H1 (cell line): ENCODE data around the gene EXOC6. TPM values are rescaled to one million over a fixed set of nuclear protein-coding genes. Genes with fewer than 3 reads are reported as not detected.

Experiments
- CTCF ChIA-PET: fragments of 300-600 bp; sonication (Branson Sonifier 250); formaldehyde crosslinking; loops from one replicate; lab custom pipeline; 2021; ENCODE audit not compliant: partially characterized antibody; lab: Charles Lee
- POLR2A ChIA-PET: fragments of 300-600 bp; sonication (Branson Sonifier 250); formaldehyde crosslinking; loops from one replicate; lab custom pipeline; 2021; ENCODE audit warnings: inconsistent platforms; ENCODE audit not compliant: partially characterized antibody; lab: Charles Lee
- DNase-seq, 2 experiments: peaks; one replicate each; pipeline versions ENCODE4 v3.0.0 to v3.0.0-alpha.2; 2010 to 2022; ENCODE audit warnings: low spot score in 2 of 2, low read depth in 1 of 2, mixed read lengths in 1 of 2
- FAIRE-seq: peaks from 2 replicates; lab custom pipeline; 2011; peaks lifted over from hg19 to GRCh38; lab: Jason Lieb, UNC
- H2AFZ ChIP-seq: 2 replicates; pipeline ENCODE4 v1.8.1; 2012; ENCODE audit warnings: low read length, inconsistent platforms
- H2AK5ac ChIP-seq: 2 replicates; pipeline ENCODE4 v1.6.1; 2013; ENCODE audit warnings: low read depth, low read length
- H2BK120ac ChIP-seq: replicated peaks from 2 replicates; pipeline ENCODE3; 2013; ENCODE audit warnings: low read depth, low read length, inconsistent platforms
- H2BK12ac ChIP-seq: 2 replicates; pipeline ENCODE4 v1.6.1; 2013; ENCODE audit warnings: low read depth, low read length
- H2BK15ac ChIP-seq: 2 replicates; pipeline ENCODE4 v1.6.1; 2013; ENCODE audit warnings: low read length
- H2BK20ac ChIP-seq: 2 replicates; pipeline ENCODE4 v1.6.1; 2013; ENCODE audit warnings: low read length
- H2BK5ac ChIP-seq: 2 replicates; pipeline ENCODE4 v1.6.1; 2013; ENCODE audit warnings: low read depth, low read length
- H3K14ac ChIP-seq: 2 replicates; pipeline ENCODE4 v1.6.1; 2013; ENCODE audit warnings: inconsistent platforms; ENCODE audit not compliant: insufficient read length
- H3K18ac ChIP-seq: 2 replicates; pipeline ENCODE4 v1.6.1; 2013; ENCODE audit warnings: low read length; ENCODE audit errors: extremely low read depth
- H3K23ac ChIP-seq: 2 replicates; pipeline ENCODE4 v1.6.1; 2013; ENCODE audit warnings: inconsistent platforms; ENCODE audit not compliant: insufficient read length
- H3K23me2 ChIP-seq: 2 replicates; pipeline ENCODE4 v1.6.1; 2013; ENCODE audit warnings: low read depth, low read length
- H3K27ac ChIP-seq: 2 replicates; pipeline ENCODE4 v1.6.1; 2011; ENCODE audit warnings: low read depth, low read length, inconsistent platforms
- H3K27me3 ChIP-seq, 4 experiments: replicated peaks in 1 of 4; 1 replicate in 1 of 4; 2 replicates in 3 of 4; pipeline versions ENCODE4 v1.6.1 to v1.8.1; 2011 to 2013; ENCODE audit warnings: low read length in 3 of 4, mild to moderate bottlenecking in 3 of 4, inconsistent platforms in 2 of 4, mixed read lengths in 2 of 4, moderate library complexity in 1 of 4; ENCODE audit not compliant: control insufficient read depth in 3 of 4, insufficient read depth in 3 of 4; ENCODE audit errors: extremely low read depth in 1 of 4
- H3K36me3 ChIP-seq, 4 experiments: 2 replicates each; pipeline versions ENCODE4 v1.6.1 to v1.8.1; 2011 to 2013; ENCODE audit warnings: mild to moderate bottlenecking in 4 of 4, low read length in 3 of 4, moderate library complexity in 2 of 4, control low read depth in 1 of 4, inconsistent platforms in 1 of 4; ENCODE audit not compliant: insufficient read depth in 4 of 4, control insufficient read depth in 2 of 4
- H3K4ac ChIP-seq: replicated peaks from 2 replicates; pipeline ENCODE3; 2013; ENCODE audit warnings: low read length, low read depth, mixed read lengths, inconsistent platforms; ENCODE audit not compliant: insufficient read length
- H3K4me1 ChIP-seq, 4 experiments: replicated peaks in 1 of 4; 1 replicate in 1 of 4; 2 replicates in 3 of 4; pipeline versions ENCODE4 v1.6.1 to v1.8.1; 2011 to 2013; ENCODE audit warnings: low read length in 3 of 4, inconsistent platforms in 2 of 4, mixed read lengths in 1 of 4; ENCODE audit not compliant: insufficient read depth in 4 of 4, control insufficient read depth in 3 of 4
- H3K4me2 ChIP-seq, 2 experiments: 2 replicates each; pipeline versions ENCODE4 v1.6.1 to v1.8.1; 2011 to 2013; ENCODE audit warnings: low read depth in 2 of 2, low read length in 2 of 2, control low read depth in 1 of 2, inconsistent platforms in 1 of 2, mild to moderate bottlenecking in 1 of 2; ENCODE audit not compliant: insufficient read depth in 1 of 2
- H3K4me3 ChIP-seq, 4 experiments: fragments of 200-600, 300-600 bp in 1 of 4; sonication (generic), shearing (Covaris generic), sonication (Bioruptor Twin) in 1 of 4; 2 replicates each; pipeline versions ENCODE4 v1.5.1 to v1.8.1; 2011 to 2016; ENCODE audit warnings: low read length in 4 of 4, low read depth in 3 of 4, control low read depth in 2 of 4, inconsistent platforms in 2 of 4, mild to moderate bottlenecking in 2 of 4, mixed read lengths in 1 of 4, moderate library complexity in 1 of 4; ENCODE audit not compliant: insufficient read depth in 2 of 4; ENCODE audit errors: extremely low read depth in 1 of 4
- H3K56ac ChIP-seq: replicated peaks from 2 replicates; pipeline ENCODE3; 2013; ENCODE audit warnings: low read depth, mild to moderate bottlenecking, mixed read lengths, low read length, inconsistent platforms; ENCODE audit not compliant: insufficient read length
- H3K79me1 ChIP-seq: 2 replicates; pipeline ENCODE4 v1.6.1; 2013; ENCODE audit warnings: low read depth, low read length, control low read depth
- H3K79me2 ChIP-seq, 2 experiments: 2 replicates each; pipeline versions ENCODE4 v1.6.1 to v1.8.1; 2012 to 2013; ENCODE audit warnings: low read length in 2 of 2, mild to moderate bottlenecking in 2 of 2, inconsistent platforms in 1 of 2; ENCODE audit not compliant: insufficient read depth in 2 of 2, control insufficient read depth in 1 of 2
- H3K9ac ChIP-seq, 4 experiments: replicated peaks in 1 of 4; 1 replicate in 1 of 4; 2 replicates in 3 of 4; pipeline versions ENCODE4 v1.6.1 to v1.8.1; 2011 to 2013; ENCODE audit warnings: low read depth in 3 of 4, low read length in 3 of 4, control low read depth in 2 of 4, mild to moderate bottlenecking in 2 of 4, moderate library complexity in 2 of 4, inconsistent platforms in 1 of 4; ENCODE audit errors: extremely low read depth in 1 of 4
- H3K9me3 ChIP-seq, 2 experiments: 2 replicates each; pipeline versions ENCODE4 v1.6.1 to v1.8.1; 2012 to 2013; ENCODE audit warnings: mild to moderate bottlenecking in 2 of 2, moderate library complexity in 2 of 2, control low read depth in 1 of 2, inconsistent platforms in 1 of 2, low read depth in 1 of 2, low read length in 1 of 2, mixed read lengths in 1 of 2; ENCODE audit not compliant: insufficient read depth in 2 of 2
- H4K20me1 ChIP-seq, 2 experiments: replicated peaks in 1 of 2; 2 replicates each; pipeline versions ENCODE3 to v1.8.1; 2011 to 2013; ENCODE audit warnings: inconsistent platforms in 2 of 2, low read length in 2 of 2, mild to moderate bottlenecking in 1 of 2; ENCODE audit not compliant: insufficient read depth in 2 of 2, control insufficient read depth in 1 of 2
- H4K5ac ChIP-seq: 2 replicates; pipeline ENCODE4 v1.6.1; 2013; ENCODE audit warnings: low read length, low read depth, mixed read lengths, inconsistent platforms; ENCODE audit not compliant: insufficient read length
- H4K8ac ChIP-seq: 2 replicates; pipeline ENCODE4 v1.8.0; 2013; ENCODE audit warnings: mild to moderate bottlenecking, moderate library complexity, low read length, inconsistent platforms; ENCODE audit not compliant: insufficient read depth; ENCODE audit errors: extremely low read depth
- H4K91ac ChIP-seq: replicated peaks from 2 replicates; pipeline ENCODE3; 2013; ENCODE audit warnings: low read length, mixed read lengths, inconsistent platforms; ENCODE audit not compliant: insufficient read length
- ASH2L ChIP-seq: fragments of 200-600, 300-600 bp; sonication (generic); IDR thresholded peaks from one replicate; pipeline ENCODE4 v1.7.1; 2017; ENCODE audit warnings: low read length
- ATF3 ChIP-seq: IDR thresholded peaks from 2 replicates; pipeline ENCODE4 v1.6.1; 2011; ENCODE audit warnings: low read depth, mild to moderate bottlenecking, low read length; ENCODE audit not compliant: insufficient read depth
- EP300 ChIP-seq, 2 experiments: IDR thresholded peaks; 1 replicate in 1 of 2; 2 replicates in 1 of 2; pipeline ENCODE4 v1.6.1; 2011 to 2012; ENCODE audit warnings: low read depth in 2 of 2, low read length in 2 of 2, mild to moderate bottlenecking in 2 of 2, borderline replicate concordance in 1 of 2, inconsistent platforms in 1 of 2, moderate library complexity in 1 of 2
- FOSL1 ChIP-seq: IDR thresholded peaks from 2 replicates; pipeline ENCODE4 v1.6.1; 2011; ENCODE audit warnings: mild to moderate bottlenecking, low read depth, low read length, moderate library complexity; ENCODE audit not compliant: insufficient read depth
- POU5F1 ChIP-seq: IDR thresholded peaks from 2 replicates; pipeline ENCODE4 v1.6.1; 2011; ENCODE audit warnings: low read depth, mild to moderate bottlenecking, low read length, moderate library complexity
- RBBP5 ChIP-seq: IDR thresholded peaks from 2 replicates; pipeline ENCODE4 v1.7.1; 2012; ENCODE audit warnings: low read depth, mild to moderate bottlenecking, inconsistent platforms, low read length, moderate library complexity, borderline replicate concordance
- RFX5 ChIP-seq: IDR thresholded peaks from 2 replicates; pipeline ENCODE4 v1.6.1; 2011; ENCODE audit warnings: low read depth, low read length, improper control_type of control experiment, borderline replicate concordance
- SAP30 ChIP-seq: fragments of 300-600 bp; sonication (generic); IDR thresholded peaks from 2 replicates; pipeline ENCODE4 v1.7.1; 2012; ENCODE audit warnings: low read length, moderate library complexity, mild to moderate bottlenecking, inconsistent platforms; ENCODE audit not compliant: insufficient read depth, insufficient replicate concordance
- SIX5 ChIP-seq: IDR thresholded peaks from 2 replicates; pipeline ENCODE4 v1.6.1; 2011; ENCODE audit warnings: mild to moderate bottlenecking, low read depth, low read length
- SP2 ChIP-seq: IDR thresholded peaks from 2 replicates; pipeline ENCODE4 v1.6.1; 2012; ENCODE audit warnings: mild to moderate bottlenecking, low read length, inconsistent platforms
- TEAD4 ChIP-seq: IDR thresholded peaks from 2 replicates; pipeline ENCODE4 v1.6.1; 2012; ENCODE audit warnings: low read depth, low read length, inconsistent platforms, mixed read lengths
- USF2 ChIP-seq: IDR thresholded peaks from 2 replicates; pipeline ENCODE4 v1.6.1; 2011; ENCODE audit warnings: low read length, improper control_type of control experiment
- YY1 ChIP-seq: IDR thresholded peaks from 2 replicates; pipeline ENCODE4 v1.6.1; 2011; ENCODE audit warnings: low read depth, mild to moderate bottlenecking, low read length
- WGBS, 2 experiments: shearing (Covaris generic) in 1 of 2; methylation state at CpG; one replicate each; pipeline versions ENCODE4 v1.1.6 to v1.1.7; 2013 to 2015; ENCODE audit warnings: low lambda C conversion rate in 2 of 2, mixed read lengths in 2 of 2, inconsistent platforms in 1 of 2, low coverage in 1 of 2, missing lambda C conversion rate in 1 of 2; ENCODE audit not compliant: insufficient replicate concordance in 2 of 2, insufficient coverage in 1 of 2, insufficient read length in 1 of 2; ENCODE audit errors: extremely low coverage in 1 of 2, missing lambda C conversion rate in 1 of 2; 5-methylcytosine and 5-hydroxymethylcytosine counted together
- polyA plus RNA-seq, 7 experiments: library from polyadenylated mRNA; depleted of rRNA in 3 of 7; stranded (reverse) in 5 of 7; unstranded in 2 of 7; fragments of >200 nt in 5 of 7; fragments of 200-250 nt in 2 of 7; gene quantifications; 1 replicate in 5 of 7; 2 replicates in 1 of 7; 4 replicates in 1 of 7; pipeline versions ENCODE4 v1.2.1 to v1.2.3, GENCODE V29; 2011 to 2013; ENCODE audit warnings: missing spikeins in 2 of 7, mixed read lengths in 2 of 7
- total RNA-seq: library from RNA; stranded (reverse); fragmentation: NEBNext Ultra II Directional; extraction: Animal tissue kit (Norgen Biotek cat#: 25700); gene quantifications from 2 replicates; pipeline ENCODE4 v1.2.1, GENCODE V29; 2021

EXOC6 gene
- total and polyA plus RNA-seq, 2 of the 8 experiments (the other 6 are each of a cell fraction or from before 2014, with no cell fraction given) = 1.7 to 4.5 TPM

GRCh38 chr10:93099670-93100069 lies 251.3 kb downstream of the EXOC6 start:
- H2BK5ac ChIP-seq = no peak overlapping the region
- no peak overlapping the region for H4K8ac ChIP-seq
- H3K4me1 ChIP-seq = peaks cover 0 to 2% (median 0%) of the 10 kb centered on the region in 4 experiments; a peak in 1 of 7 replicates
- H2AK5ac ChIP-seq = no peak overlapping the region
- POLR2A ChIA-PET = no interaction called here
- no peaks in the 10 kb centered on the region for H3K23me2 ChIP-seq
- H3K4me2 ChIP-seq = no peak overlapping the region
- H3K27me3 ChIP-seq = no peaks in the 10 kb centered on the region
- no peak overlapping the region for H3K18ac ChIP-seq
- H3K79me1 ChIP-seq = no peaks in the 10 kb centered on the region
- H2BK15ac ChIP-seq = no peak overlapping the region
- H3K9ac ChIP-seq = no peak overlapping the region
- FAIRE-seq = no peak
- H3K56ac ChIP-seq = no peak overlapping the region
- H4K5ac ChIP-seq = no peak overlapping the region
- H3K4ac ChIP-seq = no peak overlapping the region
- H2AFZ ChIP-seq = no peak overlapping the region
- no peak overlapping the region for H2BK12ac ChIP-seq
- H2BK20ac ChIP-seq = no peak overlapping the region
- 91% methylated on average over 7 of the region's 7 CpGs; no CpG with 5 or more reads in 1 of the 2 experiments for WGBS, 2 experiments
- H3K9me3 ChIP-seq = no peaks in the 10 kb centered on the region
- H2BK120ac ChIP-seq = no peak overlapping the region
- H4K20me1 ChIP-seq = no peaks in the 10 kb centered on the region
- CTCF ChIA-PET = no interaction called here
- peak in 1 of 2 experiments; percentile 11 for DNase-seq
- no peak overlapping the region for H4K91ac ChIP-seq
- no peaks in the 10 kb centered on the region for H3K79me2 ChIP-seq
- H3K14ac ChIP-seq = no peak overlapping the region
- H3K23ac ChIP-seq = no peak overlapping the region
- H3K27ac ChIP-seq = no peak overlapping the region
- H3K4me3 ChIP-seq = no peak overlapping the region
- no peaks in the 10 kb centered on the region for H3K36me3 ChIP-seq
- no peak for TF ChIP-seq SIX5
- TF ChIP-seq USF2 = no peak
- TF ChIP-seq RBBP5 = no peak
- TF ChIP-seq ASH2L = no peak
- no peak for TF ChIP-seq RFX5
- no peak for TF ChIP-seq ATF3
- TF ChIP-seq TEAD4 = no peak
- no peak for TF ChIP-seq SP2
- no peak for TF ChIP-seq YY1
- no peak for TF ChIP-seq POU5F1
- TF ChIP-seq FOSL1 = no peak
- no peak for TF ChIP-seq EP300 (IDR thresholded peaks at IDR 0.05; ENCODE audit: borderline replicate concordance in 1 of 2, low read depth in 2 of 2, low read length in 2 of 2)
- TF ChIP-seq SAP30 = no peak
